ENCODE measurements around the gene ESD. TPM values are rescaled to one million over a fixed set of nuclear protein-coding genes. Genes with fewer than 3 reads are reported as not detected.
"Not testable (repeated sequence)": the region's sequence is repeated elsewhere in the genome, so short reads cannot be mapped to it uniquely, and the experiment has no call there.

Gene ESD
- total RNA-seq, 4 donors from 2014 or later, result 74.3 to 144 (median 124) TPM

GRCh38 chr13:46778095-46778494, 18.9 kb downstream of the ESD start:
- no peak for DNase-seq
- Histone ChIP-seq H3K27ac (peak overlapping the region in 1 of 2 donors; percentile 43), H3K9me3 (no peaks in the 10 kb centered on the region), H3K36me3 (no peaks in the 10 kb centered on the region), H3K27me3 (no peaks in the 10 kb centered on the region), H3K4me1 (no peaks in the 10 kb centered on the region), H3K4me3 (no peak overlapping the region)
- no peak for TF ChIP-seq CTCF (IDR thresholded peaks at IDR 0.05)
- no peak for TF ChIP-seq POLR2A (IDR thresholded peaks at IDR 0.05)
- intact Hi-C loops (cut with DNase I; ENCODE audit: low total_unique reads), result no loop called here

- Histone ChIP-seq H3K4me1 (peaks cover 0 to 11% of the 10 kb centered on the region in 2 donors), H3K36me3 (no peaks in the 10 kb centered on the region), H3K9me3 (no peaks in the 10 kb centered on the region), H3K27me3 (no peaks in the 10 kb centered on the region), H3K27ac (peak overlapping the region in 1 of 2 donors; percentile 34), H3K4me3 (no peak overlapping the region)
- intact Hi-C loops (cut with DNase I; ENCODE audit: low total_unique reads), result no loop called here
- TF ChIP-seq POLR2A (IDR thresholded peaks at IDR 0.05), result no peak
- TF ChIP-seq CTCF (IDR thresholded peaks at IDR 0.05), result no peak
- no peak for DNase-seq
Measured at GRCh38 chr13:46775385-46776107, 21.4 kb downstream of the ESD start.

DNA sequence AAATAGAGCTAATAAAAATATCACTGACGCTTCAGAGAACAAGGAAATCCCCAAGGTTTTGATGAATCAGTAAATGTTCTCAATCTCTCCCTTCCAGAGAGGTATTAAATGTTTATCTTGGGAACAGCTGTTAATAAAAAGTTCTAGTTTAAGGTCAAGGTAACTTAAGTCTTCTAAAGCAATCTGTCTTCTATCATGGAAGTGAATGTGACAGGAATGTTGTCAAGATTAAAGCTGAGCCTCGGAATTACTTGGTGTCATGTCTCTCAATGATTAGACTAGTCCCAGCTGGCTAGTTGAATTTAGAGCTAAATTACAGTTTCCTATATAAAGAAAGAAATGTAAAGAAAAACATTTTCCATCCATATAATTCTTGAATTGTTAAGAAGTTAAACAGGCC, 23.4 kb downstream of the ESD start:
- Histone ChIP-seq H3K9me3 (no peaks in the 10 kb centered on the region), H3K4me3 (no peak overlapping the region), H3K27ac (peak overlapping the region in 1 of 2 donors; percentile 22), H3K27me3 (no peaks in the 10 kb centered on the region), H3K4me1 (peaks cover 0 to 11% of the 10 kb centered on the region in 2 donors), H3K36me3 (no peaks in the 10 kb centered on the region)
- DNase-seq, result no peak
- TF ChIP-seq POLR2A (IDR thresholded peaks at IDR 0.05) (no peak), CTCF (IDR thresholded peaks at IDR 0.05) (no peak)
- intact Hi-C loops (cut with DNase I; ENCODE audit: low total_unique reads), result no loop called here

DNA sequence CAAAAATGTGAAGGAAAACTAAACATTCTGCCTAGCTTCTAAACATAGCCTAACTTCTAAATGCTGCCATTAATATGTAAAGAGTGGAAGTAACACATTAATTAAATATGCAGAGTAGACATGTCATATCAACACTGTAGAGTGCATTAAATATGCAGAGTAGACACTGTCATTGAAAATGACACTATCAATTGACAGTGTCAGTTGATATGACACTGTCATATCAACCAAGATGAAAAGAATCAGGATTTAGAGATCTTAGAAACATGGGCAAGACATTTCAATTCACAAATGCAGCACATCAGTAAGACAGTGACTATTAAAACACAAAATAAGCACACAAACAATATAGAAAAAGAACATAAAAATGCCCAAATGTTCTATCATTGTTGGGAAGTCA, 25.3 kb downstream of the ESD start:
- no peak overlapping the region for H3K27ac ChIP-seq
- intact Hi-C loops (cut with DNase I; ENCODE audit: low total_unique reads), result no loop called here
- H3K4me1 ChIP-seq, result peaks cover 0 to 11% of the 10 kb centered on the region in 2 donors
- no peaks in the 10 kb centered on the region for H3K36me3 ChIP-seq
- TF ChIP-seq POLR2A (IDR thresholded peaks at IDR 0.05) (no peak), CTCF (IDR thresholded peaks at IDR 0.05) (no peak)
- H3K27me3 ChIP-seq, result no peaks in the 10 kb centered on the region
- H3K9me3 ChIP-seq, result no peaks in the 10 kb centered on the region
- DNase-seq, result no peak
- no peak overlapping the region for H3K4me3 ChIP-seq

DNA sequence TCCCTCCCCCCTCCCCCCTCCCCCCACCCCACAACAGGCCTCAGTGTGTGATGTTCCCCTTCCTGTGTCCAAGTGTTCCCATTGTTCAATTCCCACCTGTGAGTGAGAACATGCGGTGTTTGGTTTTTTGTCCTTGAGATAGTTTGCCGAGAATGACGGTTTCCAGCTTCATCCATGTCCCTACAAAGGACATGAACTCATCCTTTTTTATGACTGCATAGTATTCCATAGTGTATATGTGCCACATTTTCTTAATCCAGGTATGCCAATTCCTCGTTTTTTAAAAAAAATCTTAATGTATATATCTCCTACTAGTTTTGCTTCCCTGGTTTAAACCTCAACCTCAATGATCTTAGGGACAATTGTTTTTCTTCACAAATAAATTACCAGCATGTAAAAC, 27.0 kb downstream of the ESD start:
- H3K36me3 ChIP-seq; H3K27me3 ChIP-seq; H3K27ac ChIP-seq; H3K4me3 ChIP-seq; intact Hi-C loops (cut with DNase I; ENCODE audit: low total_unique reads); H3K9me3 ChIP-seq; DNase-seq: not testable (repeated sequence)
- H3K4me1 ChIP-seq, result peaks cover 0 to 11% of the 10 kb centered on the region in 2 donors
